RWPE2 (cell line): ENCODE results near the gene DEFB132.
"Not testable (repeated sequence)": the region's sequence is repeated elsewhere in the genome, so short reads cannot be mapped to it uniquely, and the experiment has no call there.

ENCODE experiments used
- ATAC-seq: fragments of 200-7000 bp; cut with Tn5 transposase; 3 replicates; pipeline ENCODE4 v1.9.1; 2021; ENCODE audit warnings: low read depth
- DNase-seq: peaks from one replicate; pipeline ENCODE4 v3.0.0-alpha.2; 2020; ENCODE audit warnings: low spot score
- H3K27ac ChIP-seq: fragments of 450-650 bp; 2 replicates; pipeline ENCODE4 v1.5.1; 2017; ENCODE audit warnings: mild to moderate bottlenecking; ENCODE audit not compliant: poor library complexity, severe bottlenecking
- H3K27me3 ChIP-seq: fragments of 250-450 bp; sonication (Bioruptor Pico); 2 replicates; pipeline ENCODE4 v1.5.1; 2021; ENCODE audit warnings: mild to moderate bottlenecking, moderate library complexity; ENCODE audit not compliant: insufficient read depth, poor library complexity, severe bottlenecking
- H3K36me3 ChIP-seq: fragments of 250-450 bp; sonication (Bioruptor Pico); 2 replicates; pipeline ENCODE4 v1.5.1; 2020; ENCODE audit warnings: low read depth, mild to moderate bottlenecking, moderate library complexity
- H3K4me1 ChIP-seq: fragments of 250-450 bp; sonication (Bioruptor Pico); 2 replicates; pipeline ENCODE4 v1.5.1; 2021; ENCODE audit warnings: mild to moderate bottlenecking, moderate library complexity; ENCODE audit not compliant: insufficient read depth, poor library complexity, severe bottlenecking
- H3K4me3 ChIP-seq: fragments of 250-450 bp; sonication (Bioruptor Pico); 2 replicates; pipeline ENCODE4 v1.5.1; 2021; ENCODE audit warnings: mild to moderate bottlenecking, moderate library complexity; ENCODE audit not compliant: severe bottlenecking
- H3K9me3 ChIP-seq: fragments of 250-450 bp; sonication (Bioruptor Pico); 2 replicates; pipeline ENCODE4 v1.5.1; 2021; ENCODE audit warnings: mild to moderate bottlenecking, moderate library complexity; ENCODE audit not compliant: severe bottlenecking
- TF ChIP-seq, protein P1 (sequence below): fragments of 450-650 bp; IDR thresholded peaks from one replicate; pipeline ENCODE4 v1.5.1; 2017; ENCODE audit warnings: mild to moderate bottlenecking, moderate library complexity; ENCODE audit not compliant: poor library complexity, severe bottlenecking

DEFB132 gene

GRCh38 chr20:251354-251753 is 6.2 kb upstream of the DEFB132 start:
- TF ChIP-seq, protein P1, sequence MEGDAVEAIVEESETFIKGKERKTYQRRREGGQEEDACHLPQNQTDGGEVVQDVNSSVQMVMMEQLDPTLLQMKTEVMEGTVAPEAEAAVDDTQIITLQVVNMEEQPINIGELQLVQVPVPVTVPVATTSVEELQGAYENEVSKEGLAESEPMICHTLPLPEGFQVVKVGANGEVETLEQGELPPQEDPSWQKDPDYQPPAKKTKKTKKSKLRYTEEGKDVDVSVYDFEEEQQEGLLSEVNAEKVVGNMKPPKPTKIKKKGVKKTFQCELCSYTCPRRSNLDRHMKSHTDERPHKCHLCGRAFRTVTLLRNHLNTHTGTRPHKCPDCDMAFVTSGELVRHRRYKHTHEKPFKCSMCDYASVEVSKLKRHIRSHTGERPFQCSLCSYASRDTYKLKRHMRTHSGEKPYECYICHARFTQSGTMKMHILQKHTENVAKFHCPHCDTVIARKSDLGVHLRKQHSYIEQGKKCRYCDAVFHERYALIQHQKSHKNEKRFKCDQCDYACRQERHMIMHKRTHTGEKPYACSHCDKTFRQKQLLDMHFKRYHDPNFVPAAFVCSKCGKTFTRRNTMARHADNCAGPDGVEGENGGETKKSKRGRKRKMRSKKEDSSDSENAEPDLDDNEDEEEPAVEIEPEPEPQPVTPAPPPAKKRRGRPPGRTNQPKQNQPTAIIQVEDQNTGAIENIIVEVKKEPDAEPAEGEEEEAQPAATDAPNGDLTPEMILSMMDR = no peak
- DNase-seq = no peak
- Histone ChIP-seq H3K27ac (no peak overlapping the region), H3K4me3 (no peak overlapping the region), H3K9me3 (no peaks in the 10 kb centered on the region), H3K27me3 (peaks cover 3% of the 10 kb centered on the region), H3K4me1 (no peaks in the 10 kb centered on the region), H3K36me3 (no peaks in the 10 kb centered on the region)
- ATAC-seq = no peak

DNA sequence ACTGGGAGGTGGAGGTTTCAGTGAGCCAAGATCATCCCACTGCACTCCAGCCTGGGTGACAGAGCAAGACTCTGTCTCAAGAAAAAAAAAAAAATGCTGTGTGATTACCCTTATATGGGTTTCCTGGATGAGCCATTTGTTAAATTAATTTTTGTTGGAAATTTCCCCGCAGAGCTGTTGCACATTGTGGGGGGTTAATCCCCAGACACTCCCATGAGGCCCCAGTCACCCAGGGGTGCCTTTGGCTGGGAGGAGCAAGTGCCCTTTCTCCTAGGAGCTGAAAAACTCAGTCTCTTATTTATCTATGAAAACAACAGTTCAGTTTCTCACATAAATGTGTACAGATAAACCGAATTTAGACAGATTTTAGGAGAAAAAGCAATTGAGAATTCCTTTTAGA is 4.7 kb upstream of the DEFB132 start:
- Histone ChIP-seq H3K4me1 (no peaks in the 10 kb centered on the region), H3K4me3 (no peak overlapping the region), H3K27ac (no peak overlapping the region), H3K9me3 (no peaks in the 10 kb centered on the region), H3K27me3 (peaks cover 5% of the 10 kb centered on the region), H3K36me3 (no peaks in the 10 kb centered on the region)
- DNase-seq = no peak
- TF ChIP-seq, protein P1 = no peak
- no peak for ATAC-seq

DNA sequence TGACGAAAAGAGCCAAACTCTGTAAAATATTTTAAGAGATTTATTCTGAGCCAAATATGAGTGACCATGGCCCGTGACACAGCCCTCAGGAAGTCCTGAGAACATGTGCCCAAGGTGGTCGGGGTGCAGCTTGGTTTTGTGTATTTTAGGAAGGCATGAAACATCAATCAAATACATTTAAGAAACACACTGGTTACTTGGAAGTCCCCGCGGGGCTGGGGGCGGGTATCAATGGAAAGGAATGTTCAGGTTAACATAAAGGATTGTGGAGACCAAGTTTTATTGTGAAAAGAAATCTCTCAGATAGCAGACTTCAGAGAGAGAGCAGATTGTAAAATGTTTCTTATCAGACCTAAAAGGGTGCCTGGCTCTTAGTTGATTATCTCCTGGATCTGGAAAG is 4.1 kb upstream of the DEFB132 start:
- H3K27ac ChIP-seq, ATAC-seq, H3K27me3 ChIP-seq, H3K36me3 ChIP-seq, H3K4me1 ChIP-seq, DNase-seq, H3K4me3 ChIP-seq, H3K9me3 ChIP-seq: not testable (repeated sequence)

GRCh38 chr20:258269-258858 is 840 bp downstream of the DEFB132 start:
- Histone ChIP-seq H3K27ac (no peak overlapping the region), H3K4me3 (no peak overlapping the region), H3K9me3 (no peaks in the 10 kb centered on the region), H3K4me1 (no peaks in the 10 kb centered on the region), H3K27me3 (peaks cover 5% of the 10 kb centered on the region), H3K36me3 (no peaks in the 10 kb centered on the region)
- no peak for DNase-seq
- TF ChIP-seq, protein P1 = no peak
- no peak for ATAC-seq

DNA sequence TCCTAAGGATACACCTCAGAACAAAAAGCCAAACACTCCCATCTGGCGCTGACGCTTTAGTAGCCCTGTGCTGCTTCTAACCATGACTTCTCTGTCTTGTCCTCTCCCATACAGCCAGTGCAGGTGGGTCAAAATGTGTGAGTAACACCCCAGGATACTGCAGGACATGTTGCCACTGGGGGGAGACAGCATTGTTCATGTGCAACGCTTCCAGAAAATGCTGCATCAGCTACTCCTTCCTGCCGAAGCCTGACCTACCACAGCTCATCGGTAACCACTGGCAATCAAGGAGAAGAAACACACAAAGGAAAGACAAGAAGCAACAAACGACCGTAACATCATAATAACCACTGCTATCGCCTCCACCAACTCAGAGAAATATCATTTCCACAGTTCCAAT is 1.4 kb downstream of the DEFB132 start:
- H3K36me3 ChIP-seq = no peaks in the 10 kb centered on the region
- no peak for DNase-seq
- H3K27ac ChIP-seq = no peak overlapping the region

More for the DNA sequence above, 1.4 kb downstream of the DEFB132 start:
- Histone ChIP-seq H3K27me3 (peaks cover 5% of the 10 kb centered on the region), H3K4me1 (no peaks in the 10 kb centered on the region), H3K9me3 (no peaks in the 10 kb centered on the region), H3K4me3 (no peak overlapping the region)
- TF ChIP-seq, protein P1 = peak; percentile 33
- peak; percentile 56; the same call in 2 of the 3 replicates for ATAC-seq
